OCI-M1 (cell line): ENCODE measurements around the gene KCNMB2.
"Not testable (repeated sequence)": the region's sequence is repeated elsewhere in the genome, so short reads cannot be mapped to it uniquely, and the experiment has no call there.

ENCODE experiments used
- DNase-seq: peaks from one replicate; lab custom pipeline; 2025; lab: John Stamatoyannopoulos, UW

Gene KCNMB2

DNA sequence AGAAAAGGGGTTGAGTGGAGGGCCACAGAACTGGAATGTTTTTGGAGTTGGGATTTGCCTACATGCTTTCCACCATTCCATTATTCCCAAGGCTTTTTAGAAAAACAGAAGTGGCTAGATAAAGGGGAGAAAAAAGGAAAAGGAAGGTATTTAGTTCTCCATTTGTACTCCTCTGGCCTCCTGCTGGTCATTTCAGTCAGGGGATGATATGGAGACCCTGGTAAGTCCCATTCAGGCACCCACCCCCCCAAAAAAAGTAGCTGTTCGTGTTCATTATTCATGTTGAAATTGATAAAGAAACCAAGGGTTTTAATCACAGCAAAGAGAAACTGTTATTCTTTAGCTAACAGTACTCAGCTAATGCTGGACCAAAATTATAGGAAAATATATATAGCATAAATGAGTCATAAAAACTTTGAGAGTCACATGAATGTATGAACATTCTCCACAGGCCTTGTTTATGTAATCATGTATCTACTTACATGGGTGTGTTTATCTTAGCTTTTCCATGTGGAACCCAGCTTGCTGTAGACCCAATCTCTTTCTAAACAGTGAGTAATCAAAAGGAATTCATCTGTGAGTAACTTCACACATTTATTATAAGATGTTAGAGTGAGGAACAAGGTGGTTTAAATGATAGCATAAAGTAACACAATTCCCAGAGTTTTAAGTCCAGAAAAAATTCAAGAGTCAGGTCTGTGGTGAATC, 167.2 kb downstream of the KCNMB2 start:
- peak; percentile 66 for DNase-seq

GRCh38 chr3:178705925-178706324, 169.7 kb downstream of the KCNMB2 start:
- DNase-seq = no peak

GRCh38 chr3:178706411-178706810, 170.2 kb downstream of the KCNMB2 start:
- DNase-seq = peak; percentile 5

GRCh38 chr3:178707311-178708031, 171.2 kb downstream of the KCNMB2 start:
- peak; percentile 38 for DNase-seq

DNA sequence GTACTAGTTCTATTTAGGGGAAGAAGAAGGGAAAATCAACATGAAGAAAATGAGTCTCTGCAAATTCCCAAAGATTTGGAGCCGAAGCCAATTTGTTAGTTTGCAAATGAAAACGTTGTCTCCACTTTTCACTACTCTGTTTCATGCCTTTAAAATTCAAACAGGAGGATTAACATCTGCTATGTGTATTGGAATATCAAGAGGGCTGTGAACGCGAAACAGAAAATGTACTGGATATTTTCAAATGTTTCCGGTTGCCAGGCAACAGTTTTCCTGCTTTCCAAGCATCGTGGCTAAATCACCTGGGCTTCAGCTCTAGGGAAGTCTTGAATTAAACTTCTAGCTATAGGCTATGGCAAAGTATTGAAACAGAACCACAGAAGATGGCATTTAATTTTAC, 172.8 kb downstream of the KCNMB2 start:
- no peak for DNase-seq

- peak; percentile 72 for DNase-seq
Measured at GRCh38 chr3:178711753-178712152, 175.5 kb downstream of the KCNMB2 start.

DNA sequence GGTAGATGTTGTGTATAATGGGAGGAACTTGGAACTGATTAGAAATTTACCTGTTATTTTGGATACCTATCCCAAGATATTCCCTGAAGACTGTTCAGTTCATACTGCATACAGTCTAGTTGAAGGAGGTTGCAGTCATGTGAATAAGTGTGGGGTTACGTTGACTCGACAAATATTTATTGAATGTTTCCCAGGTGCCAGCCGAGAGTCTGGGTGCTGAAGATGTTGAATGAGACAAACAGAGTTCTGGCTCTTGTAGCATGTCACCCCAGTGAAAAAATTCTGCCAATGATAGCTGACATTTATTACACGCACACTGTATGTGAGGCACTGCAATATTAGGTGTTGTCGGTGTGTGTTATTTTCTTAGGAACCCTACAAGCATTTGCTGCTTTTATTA, 176.0 kb downstream of the KCNMB2 start:
- no peak for DNase-seq

- DNase-seq = peak; percentile 57
Measured at GRCh38 chr3:178714925-178715832, 178.9 kb downstream of the KCNMB2 start.

DNA sequence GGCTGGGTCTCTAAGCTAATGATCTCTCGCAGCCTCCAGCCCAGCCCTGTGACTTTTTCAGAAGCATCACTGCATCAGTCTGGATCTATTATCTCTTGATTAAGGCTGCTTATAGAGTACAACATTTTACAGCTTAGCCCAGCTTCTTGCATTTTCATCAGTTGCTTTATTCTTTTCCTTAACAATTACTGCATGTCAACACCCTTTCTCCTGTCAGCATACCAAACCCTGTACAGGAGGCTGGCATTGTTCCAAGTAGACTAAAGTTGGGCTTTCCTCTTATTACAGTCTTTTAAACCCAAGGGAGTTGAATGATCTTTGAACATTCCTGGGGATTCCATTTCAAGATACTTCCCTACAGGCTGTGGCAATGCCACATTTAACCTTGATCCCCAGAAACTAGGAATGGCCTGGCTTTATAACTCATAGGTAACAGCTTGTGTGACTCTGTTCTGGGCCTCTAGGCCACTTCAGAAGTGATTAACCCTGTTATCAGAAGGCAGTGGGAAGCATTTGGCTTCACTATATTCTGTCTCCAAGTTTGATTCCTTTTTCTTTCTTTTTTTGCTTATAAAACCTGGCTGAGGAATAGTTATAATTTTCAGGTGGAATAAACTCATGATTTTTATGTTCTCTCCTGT, 182.9 kb downstream of the KCNMB2 start:
- peak; percentile 14 for DNase-seq

DNA sequence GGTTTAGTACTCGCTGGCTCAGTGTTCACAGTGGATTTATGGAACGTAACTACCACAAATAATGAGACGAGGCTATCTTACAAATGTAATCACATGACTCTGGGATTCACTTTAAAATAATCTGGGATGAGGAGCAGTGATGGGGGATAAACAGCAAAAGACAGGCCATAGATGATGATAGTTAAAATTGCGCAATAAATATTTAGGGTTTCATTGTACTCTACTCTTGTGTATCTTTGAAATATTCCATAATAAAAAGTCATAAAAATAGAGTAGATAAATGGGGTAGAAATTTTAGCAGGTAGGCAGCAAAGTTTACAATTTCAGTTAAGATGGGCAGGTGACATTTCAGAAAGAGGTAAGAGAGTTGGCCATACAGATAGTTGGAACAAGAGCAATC, 196.6 kb downstream of the KCNMB2 start:
- DNase-seq = no peak

GRCh38 chr3:178735032-178735674, 198.9 kb downstream of the KCNMB2 start:
- DNase-seq = no peak

DNA sequence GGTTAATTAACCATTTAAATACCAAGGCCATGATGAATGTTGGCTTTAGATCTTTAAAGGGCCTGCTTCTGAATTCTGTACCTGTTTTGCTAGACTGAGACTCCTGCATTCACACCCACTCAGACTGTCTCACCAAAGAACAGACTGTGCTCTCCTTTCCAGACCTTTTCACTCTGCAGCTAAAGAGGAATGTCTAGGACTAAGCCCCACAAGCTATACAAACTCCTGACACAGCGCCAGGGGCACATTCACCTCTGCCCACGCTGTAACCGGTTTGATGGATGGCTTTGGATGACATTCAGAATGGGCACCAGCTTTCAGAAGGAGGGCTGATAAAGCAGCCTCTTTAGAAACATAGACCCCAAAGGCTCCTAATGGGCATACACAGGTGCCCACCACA, 200.1 kb downstream of the KCNMB2 start:
- no peak for DNase-seq

DNA sequence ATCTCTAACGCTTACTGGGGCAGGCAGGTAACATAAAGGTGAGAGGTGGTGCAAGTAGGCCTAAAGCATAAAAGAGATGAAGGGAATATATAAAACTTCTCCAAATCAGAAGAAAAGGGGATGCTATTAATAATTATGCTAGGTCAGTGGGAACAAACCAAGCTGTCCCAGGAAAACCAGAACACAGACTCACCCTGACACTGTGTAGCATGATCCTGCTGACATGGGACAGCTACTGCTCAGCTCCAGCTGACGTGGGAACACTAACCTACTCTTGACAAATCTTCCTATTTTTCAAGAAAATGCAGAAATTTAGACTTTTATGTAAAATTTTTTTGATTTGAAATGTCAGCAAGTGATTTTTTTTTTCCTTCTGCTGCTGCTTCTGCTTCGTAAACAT, 203.5 kb downstream of the KCNMB2 start:
- DNase-seq = no peak

GRCh38 chr3:178741020-178741419, 204.8 kb downstream of the KCNMB2 start:
- DNase-seq = no peak

DNA sequence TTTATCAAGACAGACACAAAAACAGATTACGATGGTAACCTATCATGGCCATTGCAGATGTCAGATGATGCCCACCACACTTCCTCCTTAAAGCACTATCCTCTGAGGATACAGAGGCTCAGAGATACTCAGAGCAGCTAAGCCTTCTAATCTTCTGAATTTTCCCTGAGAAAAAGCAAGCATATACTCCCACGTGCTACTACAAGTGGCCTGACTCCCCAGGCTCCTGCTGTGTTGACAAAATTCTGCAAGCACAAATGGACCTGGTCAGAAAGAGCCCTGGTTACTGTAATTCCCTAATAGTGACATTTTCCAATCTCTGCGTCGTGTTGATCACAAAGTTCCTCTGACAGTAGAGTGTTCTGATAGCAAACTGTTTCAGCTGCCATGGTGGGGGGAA, 207.1 kb downstream of the KCNMB2 start:
- peak; percentile 33 for DNase-seq

DNA sequence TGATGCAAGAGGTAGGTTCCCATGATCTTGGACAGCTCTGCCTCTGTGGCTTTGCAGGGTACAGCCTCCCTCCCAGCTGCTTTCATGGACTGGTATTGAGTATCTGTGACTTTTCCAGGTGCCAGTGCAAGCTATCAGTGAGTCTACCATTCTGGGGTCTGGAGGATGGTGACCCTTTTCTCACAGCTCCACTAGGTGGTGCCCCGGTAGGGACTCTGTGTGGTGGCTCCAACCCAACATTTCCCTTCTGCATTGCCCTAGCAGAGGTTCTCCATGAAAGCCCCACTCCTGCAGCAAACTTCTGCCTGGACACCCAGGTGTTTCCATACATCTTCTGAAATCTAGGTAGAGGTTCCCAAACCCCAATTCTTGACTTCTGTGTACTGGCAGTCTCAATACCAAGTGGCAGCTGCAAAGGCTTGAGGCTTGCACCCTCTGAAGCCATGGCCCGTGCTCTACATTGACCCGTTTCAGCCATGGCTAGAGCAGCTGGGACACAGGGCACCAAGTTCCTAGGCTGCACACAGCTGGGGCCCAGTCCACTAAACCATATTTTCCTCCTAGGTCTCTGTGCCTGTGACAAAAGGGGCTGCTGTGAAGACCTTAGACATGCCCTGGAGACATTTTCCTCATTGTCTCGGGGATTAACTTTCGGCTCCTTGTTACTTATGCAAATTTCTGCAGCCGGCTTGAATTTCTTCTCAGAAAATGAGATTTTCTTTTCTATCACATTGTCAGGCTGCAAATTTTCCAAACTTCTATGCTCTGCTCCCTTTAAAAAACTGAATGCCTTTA, 209.8 kb downstream of the KCNMB2 start:
- DNase-seq = not testable (repeated sequence)

GRCh38 chr3:178748874-178749273, 212.6 kb downstream of the KCNMB2 start:
- DNase-seq = no peak

DNA sequence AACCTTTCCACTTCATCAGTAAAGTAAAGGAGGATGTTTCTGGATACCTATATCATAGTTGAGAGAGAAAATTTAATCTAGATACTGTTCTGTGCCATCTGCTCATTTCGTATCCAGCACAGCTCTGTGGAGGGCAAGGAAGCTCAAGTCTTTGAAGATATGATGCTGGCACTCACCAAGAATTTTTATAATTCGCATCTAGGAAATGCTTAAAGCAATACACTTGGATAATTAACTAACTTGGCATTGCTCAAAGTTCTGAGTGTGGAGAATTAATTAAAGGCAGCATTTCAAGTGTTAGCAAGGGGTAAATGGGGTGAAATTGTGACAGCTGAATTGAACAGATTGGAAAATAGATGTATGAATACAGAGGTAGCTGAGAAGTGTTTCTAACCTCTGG, 213.2 kb downstream of the KCNMB2 start:
- DNase-seq = no peak

DNA sequence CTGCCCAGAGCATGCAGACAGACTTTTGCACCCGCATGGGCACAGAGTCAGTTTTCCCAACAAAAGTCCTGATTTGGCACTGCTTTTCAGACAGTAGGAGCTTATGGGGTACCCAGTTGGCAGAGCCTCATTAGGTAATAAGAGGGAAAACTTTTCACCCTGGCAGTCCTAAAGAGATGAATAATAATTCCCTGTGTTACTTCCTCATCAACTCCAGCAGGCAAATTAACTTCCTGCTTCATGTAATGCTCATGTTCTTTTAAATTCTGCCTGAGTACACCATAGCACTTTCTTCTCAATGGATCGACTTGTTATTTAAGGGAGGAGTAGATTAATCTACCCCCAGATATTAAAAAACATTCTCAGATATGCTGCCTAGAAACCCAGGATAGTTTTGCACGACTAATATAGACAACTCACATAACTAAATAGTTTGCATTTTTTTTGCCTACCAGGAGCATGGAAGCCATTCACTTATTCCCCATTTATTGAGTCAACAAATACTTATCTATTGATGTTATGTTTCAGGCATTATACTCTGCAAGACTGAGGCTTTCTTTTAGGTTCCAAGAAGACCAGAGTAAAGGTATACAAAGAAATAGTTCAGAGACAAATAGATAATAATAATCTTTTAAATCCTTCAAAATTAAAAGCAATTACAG, 214.5 kb downstream of the KCNMB2 start:
- DNase-seq = peak; percentile 2

DNA sequence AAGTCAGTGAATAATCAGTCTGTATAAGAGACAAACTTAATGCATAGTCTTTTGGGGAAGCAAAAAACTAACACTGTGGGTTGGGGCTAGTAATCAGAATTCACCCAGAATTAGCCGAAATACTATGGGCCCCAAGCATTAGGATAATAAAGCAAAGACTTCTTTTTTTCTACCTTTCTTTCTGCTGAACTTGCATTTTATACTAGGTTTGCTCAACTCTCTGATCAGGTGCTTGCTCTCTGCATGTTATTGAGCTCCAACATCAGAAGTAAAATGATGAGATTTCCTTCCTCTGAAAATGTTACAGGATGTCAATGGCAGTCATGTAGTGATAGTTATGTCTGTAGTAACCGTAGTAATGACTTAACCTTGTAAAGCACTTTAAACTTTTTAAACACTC, 216.6 kb downstream of the KCNMB2 start:
- DNase-seq = no peak
